Measurements from ENCODE around the gene LAG3. TPM values are rescaled to one million over a fixed set of nuclear protein-coding genes. Genes with fewer than 3 reads are reported as not detected.
A peak's percentile ranks its signal among the peaks of the same experiment; 100 is the strongest.

LAG3 gene
- total and polyA plus RNA-seq, 10 of the 15 experiments (the other 5 are each of a cell fraction or from before 2014, with no cell fraction given): 0.52 to 4.2 (median 1.0) TPM; not detected in 1

DNA sequence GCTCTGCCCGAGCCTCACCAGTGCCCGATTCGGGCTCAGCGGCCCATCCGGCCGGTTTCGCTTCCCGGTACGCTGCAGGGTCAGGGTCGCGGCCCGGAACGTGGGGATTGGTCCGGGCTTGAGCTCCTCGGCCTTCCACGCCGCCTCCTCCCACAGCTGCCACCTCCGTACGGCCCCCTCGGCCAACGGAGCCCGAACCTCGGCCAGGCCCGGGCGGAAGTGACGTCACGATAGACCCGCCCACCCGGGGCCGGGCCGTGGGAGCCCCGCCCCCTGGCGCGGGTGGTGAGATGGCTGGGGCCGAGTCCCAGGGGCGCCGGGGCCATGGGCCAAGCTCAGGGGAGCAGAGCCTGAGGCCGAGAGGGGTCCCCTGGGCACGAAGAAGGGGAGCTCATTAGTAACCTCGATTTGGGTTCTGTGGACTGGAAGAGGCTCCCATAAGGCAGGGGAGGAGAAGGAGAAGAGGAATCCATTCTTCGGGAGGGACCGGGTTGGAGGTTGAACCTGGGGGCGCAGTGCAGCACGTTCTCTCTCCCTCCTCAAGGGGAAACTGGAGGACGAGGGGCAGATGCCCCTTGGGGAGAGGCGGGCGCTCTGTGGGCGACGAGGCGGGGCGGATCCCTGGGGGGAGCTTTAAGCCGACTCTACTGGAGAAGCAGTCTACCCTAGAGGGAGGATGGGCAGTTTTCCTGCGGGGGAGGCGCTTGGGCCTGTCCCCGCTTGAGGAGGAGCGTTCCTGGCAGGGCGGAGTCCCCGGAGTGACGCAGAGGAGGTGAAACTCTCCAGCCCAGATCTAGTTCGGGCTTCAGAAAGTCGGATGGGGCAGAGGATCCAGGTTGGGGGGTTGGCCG is 19.2 kb upstream of the LAG3 start, which contains the start of gene MLF2 (continued):
- TF ChIP-seq, protein P1, sequence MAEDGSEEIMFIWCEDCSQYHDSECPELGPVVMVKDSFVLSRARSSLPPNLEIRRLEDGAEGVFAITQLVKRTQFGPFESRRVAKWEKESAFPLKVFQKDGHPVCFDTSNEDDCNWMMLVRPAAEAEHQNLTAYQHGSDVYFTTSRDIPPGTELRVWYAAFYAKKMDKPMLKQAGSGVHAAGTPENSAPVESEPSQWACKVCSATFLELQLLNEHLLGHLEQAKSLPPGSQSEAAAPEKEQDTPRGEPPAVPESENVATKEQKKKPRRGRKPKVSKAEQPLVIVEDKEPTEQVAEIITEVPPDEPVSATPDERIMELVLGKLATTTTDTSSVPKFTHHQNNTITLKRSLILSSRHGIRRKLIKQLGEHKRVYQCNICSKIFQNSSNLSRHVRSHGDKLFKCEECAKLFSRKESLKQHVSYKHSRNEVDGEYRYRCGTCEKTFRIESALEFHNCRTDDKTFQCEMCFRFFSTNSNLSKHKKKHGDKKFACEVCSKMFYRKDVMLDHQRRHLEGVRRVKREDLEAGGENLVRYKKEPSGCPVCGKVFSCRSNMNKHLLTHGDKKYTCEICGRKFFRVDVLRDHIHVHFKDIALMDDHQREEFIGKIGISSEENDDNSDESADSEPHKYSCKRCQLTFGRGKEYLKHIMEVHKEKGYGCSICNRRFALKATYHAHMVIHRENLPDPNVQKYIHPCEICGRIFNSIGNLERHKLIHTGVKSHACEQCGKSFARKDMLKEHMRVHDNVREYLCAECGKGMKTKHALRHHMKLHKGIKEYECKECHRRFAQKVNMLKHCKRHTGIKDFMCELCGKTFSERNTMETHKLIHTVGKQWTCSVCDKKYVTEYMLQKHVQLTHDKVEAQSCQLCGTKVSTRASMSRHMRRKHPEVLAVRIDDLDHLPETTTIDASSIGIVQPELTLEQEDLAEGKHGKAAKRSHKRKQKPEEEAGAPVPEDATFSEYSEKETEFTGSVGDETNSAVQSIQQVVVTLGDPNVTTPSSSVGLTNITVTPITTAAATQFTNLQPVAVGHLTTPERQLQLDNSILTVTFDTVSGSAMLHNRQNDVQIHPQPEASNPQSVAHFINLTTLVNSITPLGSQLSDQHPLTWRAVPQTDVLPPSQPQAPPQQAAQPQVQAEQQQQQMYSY (CRISPR knock-in tag; IDR thresholded peaks at IDR 0.05): no peak
- no peak; the same call in 1 of the 2 replicates for TF ChIP-seq PAX5 (IDR thresholded peaks at IDR 0.05; ENCODE audit: borderline replicate concordance, low read depth, low read length)
- no peak for TF ChIP-seq ZBED1 (IDR thresholded peaks at IDR 0.05; ENCODE audit: borderline replicate concordance)
- TF ChIP-seq ZNF24 (IDR thresholded peaks at IDR 0.05): 0 out of 2 replicates have a peak, but pooled peaks have one; percentile 44
- peak; percentile 71 for TF ChIP-seq MEF2B (IDR thresholded peaks at IDR 0.05; ENCODE audit: partially characterized antibody, poor library complexity, severe bottlenecking)
- peak; percentile 83 for TF ChIP-seq SIN3A (IDR thresholded peaks at IDR 0.05; ENCODE audit: low read depth, low read length)
- TF ChIP-seq TCF7 (IDR thresholded peaks at IDR 0.05; ENCODE audit: borderline replicate concordance): no peak
- no peak for TF ChIP-seq YBX1 (IDR thresholded peaks at IDR 0.05)
- TF ChIP-seq LARP7 (IDR thresholded peaks at IDR 0.05): peak; percentile 32
- no peak for TF ChIP-seq RBBP5 (conservative IDR thresholded peaks at IDR 0.05)

Data from GM12878 (cell line).